ENCODE data around the gene GABRD. TPM values are rescaled to one million over a fixed set of nuclear protein-coding genes. Genes with fewer than 3 reads are reported as not detected.
"Not testable (repeated sequence)": the region's sequence is repeated elsewhere in the genome, so short reads cannot be mapped to it uniquely, and the experiment has no call there.

The GABRD gene
- total RNA-seq, 1 experiment from 2014 or later, result not detected

- no peaks in the 10 kb centered on the region for H3K36me3 ChIP-seq (ENCODE audit: low read depth)
- no peak overlapping the region for H2AFZ ChIP-seq
- no peak for DNase-seq
- no TSS peak for BruUV-seq (replicated peaks)
- H3K4me3 ChIP-seq, result no peak overlapping the region
- H3F3A ChIP-seq (ENCODE audit: insufficient read depth, low read depth), result no peaks in the 10 kb centered on the region
- no peaks in the 10 kb centered on the region for H4K20me1 ChIP-seq (ENCODE audit: insufficient read depth)
- no peaks in the 10 kb centered on the region for H3K9me3 ChIP-seq (ENCODE audit: insufficient read depth, low read depth)
- H3K4me1 ChIP-seq (replicated peaks; ENCODE audit: insufficient read depth), result no peaks in the 10 kb centered on the region
- CTCF ChIA-PET, result no interaction called here
- no peaks in the 10 kb centered on the region for H3K9me2 ChIP-seq (ENCODE audit: insufficient read depth)
- no peak for TF ChIP-seq EZH2 (IDR thresholded peaks at IDR 0.05; ENCODE audit: low read depth)
- no peak for TF ChIP-seq CTCF (conservative IDR thresholded peaks at IDR 0.05)
- no peak overlapping the region for H3K4me2 ChIP-seq
- no peak overlapping the region for H3K27ac ChIP-seq
- POLR2A ChIA-PET (ENCODE audit: unreplicated experiment), result no interaction called here
- intact Hi-C loops (cut with micrococcal nuclease; ENCODE audit: unreplicated experiment), result no loop called here
- H3K27me3 ChIP-seq (ENCODE audit: insufficient read depth, low read depth), result peaks cover 35% of the 10 kb centered on the region
- no peaks in the 10 kb centered on the region for H3K79me2 ChIP-seq (ENCODE audit: low read depth)
These were observed 43.1 kb upstream of the GABRD start for GRCh38 chr1:1976031-1976430.

DNA sequence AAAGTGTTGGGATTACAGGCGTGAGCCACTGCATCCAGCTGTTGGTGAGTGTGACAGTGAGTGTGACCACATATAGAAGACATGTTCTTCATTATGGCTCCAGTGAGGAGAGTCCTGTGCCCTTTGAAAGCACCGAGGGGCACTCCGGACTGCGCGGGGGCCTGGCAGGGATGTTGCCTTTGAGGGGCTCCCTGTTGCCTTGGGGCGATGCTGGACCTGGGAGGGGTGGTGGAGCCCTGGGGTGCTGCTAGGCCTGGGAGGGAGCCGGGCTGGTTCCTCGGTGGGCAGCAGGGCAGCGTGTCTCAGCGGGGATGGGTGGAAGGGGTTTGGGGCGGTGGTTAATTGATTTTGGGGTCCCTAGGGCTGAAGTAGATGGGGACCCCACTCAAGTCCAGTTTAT, 41.0 kb upstream of the GABRD start:
- Histone ChIP-seq H3K79me2 (ENCODE audit: low read depth) (no peaks in the 10 kb centered on the region), H3K4me2 (no peak overlapping the region), H2AFZ (no peak overlapping the region), H3K27ac (no peak overlapping the region), H3K9me2 (ENCODE audit: insufficient read depth) (no peaks in the 10 kb centered on the region), H3K36me3 (ENCODE audit: low read depth) (no peaks in the 10 kb centered on the region), H3K9me3 (ENCODE audit: insufficient read depth, low read depth) (no peaks in the 10 kb centered on the region), H3F3A (ENCODE audit: insufficient read depth, low read depth) (no peaks in the 10 kb centered on the region), H3K27me3 (ENCODE audit: insufficient read depth, low read depth) (peaks cover 35% of the 10 kb centered on the region), H3K4me1 (replicated peaks; ENCODE audit: insufficient read depth) (no peaks in the 10 kb centered on the region), H4K20me1 (ENCODE audit: insufficient read depth) (no peaks in the 10 kb centered on the region), H3K4me3 (no peak overlapping the region)
- no peak for DNase-seq
- POLR2A ChIA-PET (ENCODE audit: unreplicated experiment), result no interaction called here
- intact Hi-C loops (cut with micrococcal nuclease; ENCODE audit: unreplicated experiment), result no loop called here
- no TSS peak for BruUV-seq (replicated peaks)
- TF ChIP-seq CTCF (conservative IDR thresholded peaks at IDR 0.05) (no peak), EZH2 (IDR thresholded peaks at IDR 0.05; ENCODE audit: low read depth) (no peak)
- CTCF ChIA-PET, result interaction anchor here (0.6 kb wide), 1 partner anchor 171 kb away, joined by 4 read pairs; no protein-coding TSS in a partner anchor

- not testable (repeated sequence) for H3K27ac ChIP-seq
These were observed 40.3 kb upstream of the GABRD start for GRCh38 chr1:1978690-1979481.

More at GRCh38 chr1:1978690-1979481, 40.3 kb upstream of the GABRD start:
- CTCF ChIA-PET, result interaction anchor here (0.6 kb wide), 1 partner anchor 171 kb away, joined by 4 read pairs; no protein-coding TSS in a partner anchor
- H3K27me3 ChIP-seq (ENCODE audit: insufficient read depth, low read depth), result peaks cover 35% of the 10 kb centered on the region
- H4K20me1 ChIP-seq (ENCODE audit: insufficient read depth); H3K9me3 ChIP-seq (ENCODE audit: insufficient read depth, low read depth); intact Hi-C loops (cut with micrococcal nuclease; ENCODE audit: unreplicated experiment); H3K36me3 ChIP-seq (ENCODE audit: low read depth); H3K4me1 ChIP-seq (replicated peaks; ENCODE audit: insufficient read depth); H3K79me2 ChIP-seq (ENCODE audit: low read depth); H2AFZ ChIP-seq; H3K9me2 ChIP-seq (ENCODE audit: insufficient read depth); H3K4me2 ChIP-seq; H3F3A ChIP-seq (ENCODE audit: insufficient read depth, low read depth); DNase-seq; H3K4me3 ChIP-seq; BruUV-seq (replicated peaks); POLR2A ChIA-PET (ENCODE audit: unreplicated experiment): not testable (repeated sequence)

Measured in PC-9 (cell line).